GM13976 (cell line): ENCODE data around the gene GIPC3.

Experiments used
- DNase-seq: peaks from one replicate; pipeline ENCODE4 v3.0.0; 2012; ENCODE audit warnings: low spot score
- in situ Hi-C: fragments of 300-500 bp; cut with MboI; formaldehyde crosslinking; loops from one replicate; pipeline ENCODE4 v1.12.0; 2022; ENCODE audit warnings: low sequenced_read_pairs, mixed read lengths, inconsistent platforms; ENCODE audit not compliant: unreplicated experiment
- TF ChIP-seq, protein P1 (sequence below): IDR thresholded peaks from 2 replicates; pipeline ENCODE4 v1.5.1; 2012; ENCODE audit warnings: borderline replicate concordance, mild to moderate bottlenecking; ENCODE audit not compliant: insufficient read depth; ENCODE audit errors: extremely low read depth, missing control alignments, control extremely low read depth

GIPC3 gene

DNA sequence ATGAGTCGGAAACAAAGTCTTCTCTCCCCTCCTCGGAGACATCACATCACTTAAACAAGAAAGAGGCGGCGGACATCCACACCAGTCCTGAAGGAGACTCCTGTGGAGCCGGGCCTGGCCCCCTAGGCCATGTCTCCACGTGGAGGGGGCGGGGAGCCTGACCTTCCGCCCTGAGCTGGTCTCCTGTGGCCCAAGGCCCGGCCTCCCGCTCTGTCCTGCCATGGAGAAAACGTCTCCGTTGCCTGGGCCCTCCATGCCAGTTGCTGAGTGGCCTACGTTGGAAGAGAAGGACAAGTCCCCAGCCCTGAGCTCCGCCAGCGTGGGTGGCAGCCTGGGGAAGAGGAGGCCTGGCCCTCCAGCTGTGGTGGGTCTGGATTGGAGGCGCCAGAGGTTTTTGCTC lies 46.8 kb downstream of the GIPC3 start:
- TF ChIP-seq, protein P1, sequence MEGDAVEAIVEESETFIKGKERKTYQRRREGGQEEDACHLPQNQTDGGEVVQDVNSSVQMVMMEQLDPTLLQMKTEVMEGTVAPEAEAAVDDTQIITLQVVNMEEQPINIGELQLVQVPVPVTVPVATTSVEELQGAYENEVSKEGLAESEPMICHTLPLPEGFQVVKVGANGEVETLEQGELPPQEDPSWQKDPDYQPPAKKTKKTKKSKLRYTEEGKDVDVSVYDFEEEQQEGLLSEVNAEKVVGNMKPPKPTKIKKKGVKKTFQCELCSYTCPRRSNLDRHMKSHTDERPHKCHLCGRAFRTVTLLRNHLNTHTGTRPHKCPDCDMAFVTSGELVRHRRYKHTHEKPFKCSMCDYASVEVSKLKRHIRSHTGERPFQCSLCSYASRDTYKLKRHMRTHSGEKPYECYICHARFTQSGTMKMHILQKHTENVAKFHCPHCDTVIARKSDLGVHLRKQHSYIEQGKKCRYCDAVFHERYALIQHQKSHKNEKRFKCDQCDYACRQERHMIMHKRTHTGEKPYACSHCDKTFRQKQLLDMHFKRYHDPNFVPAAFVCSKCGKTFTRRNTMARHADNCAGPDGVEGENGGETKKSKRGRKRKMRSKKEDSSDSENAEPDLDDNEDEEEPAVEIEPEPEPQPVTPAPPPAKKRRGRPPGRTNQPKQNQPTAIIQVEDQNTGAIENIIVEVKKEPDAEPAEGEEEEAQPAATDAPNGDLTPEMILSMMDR = no peak
- in situ Hi-C loops = no loop called here
- DNase-seq = no peak

DNA sequence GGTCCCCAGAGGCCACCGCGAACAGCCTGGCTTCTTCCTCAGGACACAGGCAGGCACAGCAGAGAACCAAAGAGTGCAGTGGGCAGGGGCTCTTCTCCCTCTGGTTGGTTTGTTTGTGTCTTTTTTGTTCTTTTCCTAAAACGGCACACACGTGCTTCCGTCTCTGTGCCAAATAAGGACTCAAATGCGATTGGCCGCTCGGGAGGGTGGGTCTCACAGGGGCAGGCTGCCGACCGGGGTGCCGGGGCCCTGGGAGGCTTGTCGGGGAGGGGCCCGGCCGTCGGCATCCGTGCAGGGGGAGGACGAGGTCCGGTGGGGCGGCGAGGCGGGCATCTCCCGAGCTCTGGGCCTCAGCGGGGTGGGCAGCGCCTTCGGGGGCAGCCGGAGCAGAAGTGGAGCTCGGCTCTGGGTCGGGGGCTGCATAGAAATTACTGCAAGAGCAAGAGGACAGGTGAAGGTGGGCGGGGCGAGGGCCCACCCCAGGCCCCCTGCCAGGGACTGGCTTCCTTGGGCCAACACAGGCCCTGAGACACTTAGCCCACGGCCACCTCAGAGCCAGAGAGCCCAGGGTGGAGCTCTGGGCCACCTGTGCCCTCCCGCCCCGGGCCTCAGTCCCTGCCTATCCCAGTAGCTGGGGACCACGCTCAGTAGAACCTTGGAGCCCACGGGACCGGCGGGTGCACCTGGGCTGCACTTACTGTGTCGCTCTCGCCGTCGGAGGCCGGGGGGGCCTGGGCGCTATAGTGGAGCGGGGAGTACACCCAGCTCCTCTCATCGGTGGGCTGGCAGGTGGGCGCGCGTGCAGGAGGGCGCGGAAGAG lies 47.7 kb downstream of the GIPC3 start:
- in situ Hi-C loops = no loop called here
- DNase-seq = no peak
- TF ChIP-seq, protein P1 = no peak

DNA sequence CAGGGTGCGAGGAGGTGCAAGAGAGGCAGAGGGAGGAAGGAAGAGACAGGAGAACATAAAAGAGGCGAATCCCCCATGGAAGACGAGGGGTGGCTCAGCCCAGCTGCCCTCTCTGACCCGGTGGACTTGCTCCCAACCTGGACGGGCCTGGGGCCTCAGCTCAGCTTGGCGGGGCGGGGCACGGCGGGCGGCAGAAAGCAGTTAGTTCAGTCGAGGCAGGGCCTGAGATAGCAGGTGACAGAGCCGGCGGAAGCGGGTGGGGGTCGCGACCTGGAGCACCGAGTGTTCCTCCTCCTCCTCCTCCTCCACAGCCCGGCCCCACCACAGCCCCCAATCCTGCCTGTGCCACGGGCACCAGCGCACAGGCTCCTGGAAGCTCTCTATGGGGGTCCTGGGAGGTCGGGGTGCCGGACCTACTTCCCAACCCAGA lies 48.3 kb downstream of the GIPC3 start:
- TF ChIP-seq, protein P1 = no peak

DNA sequence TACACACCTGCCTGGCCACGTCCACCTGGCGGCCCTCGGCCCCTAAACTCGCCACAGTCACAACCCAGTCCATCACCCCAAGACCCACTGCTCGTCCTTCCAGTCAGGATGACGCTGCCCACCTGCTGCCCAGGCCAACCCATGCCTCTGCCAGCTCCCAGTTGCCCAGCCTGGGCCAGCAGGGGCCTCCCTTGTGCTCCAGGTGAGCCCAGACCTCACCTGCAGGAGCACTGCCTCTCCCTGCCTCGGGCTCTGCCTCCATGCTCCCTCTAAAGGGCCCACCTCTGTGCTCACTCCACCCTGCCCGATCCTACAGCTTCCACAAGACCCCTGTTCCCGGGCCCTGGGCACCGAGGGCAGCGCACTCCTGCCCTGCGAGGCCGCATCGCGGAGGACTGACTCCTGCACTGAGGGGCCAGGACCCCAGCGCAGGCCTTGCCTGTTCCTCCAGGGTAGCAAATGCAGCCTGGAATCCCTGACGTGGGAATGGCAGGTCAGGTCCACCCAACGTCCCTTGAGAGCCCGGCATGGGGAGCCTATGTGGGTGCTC lies 49.3 kb downstream of the GIPC3 start:
- in situ Hi-C loops = no loop called here
- TF ChIP-seq, protein P1 = no peak

More for the DNA sequence above, 48.3 kb downstream of the GIPC3 start:
- in situ Hi-C loops = no loop called here
- DNase-seq = no peak

DNA sequence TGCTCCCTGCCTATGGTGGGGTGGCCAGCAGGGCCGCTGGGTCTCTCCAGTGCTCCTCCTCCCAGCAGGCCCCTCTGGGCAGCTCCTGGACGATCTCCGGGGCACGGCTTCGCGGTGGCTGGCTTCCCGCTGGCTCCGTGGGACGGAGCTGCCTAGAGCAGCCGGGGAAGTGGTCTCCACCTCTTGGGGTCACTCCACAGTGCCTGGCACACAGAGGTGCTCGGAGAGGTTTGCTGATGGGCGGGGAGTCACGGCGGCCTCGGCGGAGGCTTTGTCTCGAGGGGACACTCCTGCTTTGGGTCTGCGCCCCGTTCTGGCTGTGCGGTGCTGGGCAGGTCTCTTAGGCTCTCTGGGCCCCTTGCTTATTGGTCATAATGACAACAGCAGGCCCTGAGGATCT lies 51.2 kb downstream of the GIPC3 start:
- in situ Hi-C loops = no loop called here
- TF ChIP-seq, protein P1 = no peak
- DNase-seq = no peak

More for the DNA sequence above, 49.3 kb downstream of the GIPC3 start:
- DNase-seq = no peak

DNA sequence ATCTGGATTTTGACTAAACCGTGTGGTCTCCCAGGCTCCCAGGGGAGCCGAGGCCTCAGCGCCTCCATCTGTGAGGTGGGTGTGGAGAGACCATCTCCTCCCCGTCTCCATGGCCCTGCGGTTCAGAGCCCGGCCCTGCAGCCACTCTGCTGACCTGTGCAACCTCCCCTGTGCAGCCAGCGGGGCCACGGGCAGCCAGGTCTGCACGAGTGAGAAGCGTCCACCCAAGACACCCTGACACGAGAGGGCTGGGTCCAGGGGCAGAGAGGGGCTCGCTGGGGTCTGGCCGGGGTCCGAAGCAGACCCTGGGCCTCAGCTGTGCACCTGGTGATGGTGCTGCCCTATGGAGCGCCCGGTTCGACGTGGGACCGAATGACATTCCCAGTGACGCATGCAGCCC lies 51.7 kb downstream of the GIPC3 start:
- in situ Hi-C loops = no loop called here
- DNase-seq = no peak
- TF ChIP-seq, protein P1 = no peak
